MM.1S (cell line): ENCODE results near the gene DDAH2.

Source experiments
- EZH2 ChIP-seq: fragments of 300-600 bp; sonication (generic); optimal IDR thresholded peaks from 2 replicates; pipeline ENCODE3; 2017; ENCODE audit warnings: low read depth, mild to moderate bottlenecking, antibody characterized with exemption, low read length, mixed read lengths
- EZH2phosphoT487 ChIP-seq: fragments of 300-600 bp; sonication (generic); IDR thresholded peaks from 2 replicates; pipeline ENCODE4 v1.6.1; 2018; ENCODE audit warnings: antibody characterized with exemption, low read length
- TF ChIP-seq, protein P1 (sequence below): fragments of 300-600 bp; sonication (generic); IDR thresholded peaks from 2 replicates; pipeline ENCODE4 v1.5.1; 2016; ENCODE audit warnings: antibody characterized with exemption, low read length, mixed read lengths

DNA sequence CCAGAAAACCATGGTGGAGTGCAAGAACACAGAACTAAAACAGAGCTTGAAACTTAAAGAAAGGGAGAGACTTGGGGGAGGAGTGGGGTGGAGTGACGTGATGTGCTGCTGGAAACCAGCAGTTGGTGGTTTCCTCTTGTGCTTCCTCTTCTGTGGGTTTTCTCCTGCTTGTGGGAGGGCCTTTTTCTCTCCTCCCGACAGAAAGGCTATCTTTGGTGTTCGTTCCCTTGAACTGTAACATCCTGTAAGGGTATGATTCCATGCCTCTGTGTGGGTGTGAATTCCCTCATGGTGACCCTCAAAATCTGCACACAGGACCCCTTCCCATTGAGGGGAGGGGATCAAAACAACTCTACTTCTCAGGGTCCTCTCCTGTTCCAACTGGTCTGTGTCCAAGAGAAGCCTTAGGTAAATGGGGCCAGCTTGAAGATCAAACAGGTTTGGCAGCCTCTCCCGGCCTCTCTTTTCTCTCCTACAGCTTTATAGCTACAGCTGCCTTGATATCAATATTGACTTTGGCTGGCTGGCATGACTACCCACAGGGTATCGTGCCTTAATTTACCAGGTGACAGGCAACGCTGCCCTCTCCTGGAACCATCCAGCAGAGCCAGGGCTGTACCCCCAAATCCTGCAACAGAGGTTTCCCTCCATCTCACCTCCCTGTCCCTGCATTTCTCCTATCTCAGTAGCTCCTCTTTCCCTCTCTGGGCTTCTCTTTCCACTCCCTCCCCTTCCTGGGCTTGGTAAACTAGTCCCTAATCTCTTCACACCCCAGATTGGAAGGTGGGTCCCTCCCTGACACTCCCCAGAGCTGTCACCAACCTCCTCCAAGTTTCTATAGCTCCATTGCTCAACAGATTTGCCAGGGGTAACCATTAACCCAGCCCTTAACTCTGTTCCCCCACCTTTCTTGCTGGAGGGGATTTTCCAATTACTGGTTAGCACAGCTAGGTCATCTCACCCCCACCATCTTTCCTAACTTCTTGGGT is 9.2 kb upstream of the DDAH2 start:
- TF ChIP-seq, protein P1, sequence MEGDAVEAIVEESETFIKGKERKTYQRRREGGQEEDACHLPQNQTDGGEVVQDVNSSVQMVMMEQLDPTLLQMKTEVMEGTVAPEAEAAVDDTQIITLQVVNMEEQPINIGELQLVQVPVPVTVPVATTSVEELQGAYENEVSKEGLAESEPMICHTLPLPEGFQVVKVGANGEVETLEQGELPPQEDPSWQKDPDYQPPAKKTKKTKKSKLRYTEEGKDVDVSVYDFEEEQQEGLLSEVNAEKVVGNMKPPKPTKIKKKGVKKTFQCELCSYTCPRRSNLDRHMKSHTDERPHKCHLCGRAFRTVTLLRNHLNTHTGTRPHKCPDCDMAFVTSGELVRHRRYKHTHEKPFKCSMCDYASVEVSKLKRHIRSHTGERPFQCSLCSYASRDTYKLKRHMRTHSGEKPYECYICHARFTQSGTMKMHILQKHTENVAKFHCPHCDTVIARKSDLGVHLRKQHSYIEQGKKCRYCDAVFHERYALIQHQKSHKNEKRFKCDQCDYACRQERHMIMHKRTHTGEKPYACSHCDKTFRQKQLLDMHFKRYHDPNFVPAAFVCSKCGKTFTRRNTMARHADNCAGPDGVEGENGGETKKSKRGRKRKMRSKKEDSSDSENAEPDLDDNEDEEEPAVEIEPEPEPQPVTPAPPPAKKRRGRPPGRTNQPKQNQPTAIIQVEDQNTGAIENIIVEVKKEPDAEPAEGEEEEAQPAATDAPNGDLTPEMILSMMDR = peak; percentile 40
- no peak for TF ChIP-seq EZH2phosphoT487
- TF ChIP-seq EZH2 = no peak
